ENCODE data around the gene PRKCE.

DNA sequence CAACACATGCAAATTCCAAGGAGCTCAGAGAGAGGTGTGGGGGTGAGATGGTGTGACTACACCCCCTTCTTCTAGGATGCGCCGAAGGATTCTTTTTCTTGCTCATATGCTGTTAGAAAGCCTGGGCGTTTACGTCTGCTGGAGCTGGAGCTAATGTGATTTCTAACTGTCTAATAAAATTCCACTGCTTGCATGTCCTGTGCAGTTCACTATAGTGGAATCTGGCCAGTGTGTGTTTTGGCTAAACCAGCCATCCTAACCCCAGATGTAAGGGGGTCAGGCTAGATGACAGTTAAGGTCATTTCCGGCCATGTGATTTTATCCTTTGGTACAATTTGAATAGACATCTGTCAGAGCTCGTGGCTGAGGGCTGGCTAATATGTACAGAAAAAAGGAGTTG is 194.1 kb downstream of the PRKCE start:
- TF ChIP-seq, protein P1, sequence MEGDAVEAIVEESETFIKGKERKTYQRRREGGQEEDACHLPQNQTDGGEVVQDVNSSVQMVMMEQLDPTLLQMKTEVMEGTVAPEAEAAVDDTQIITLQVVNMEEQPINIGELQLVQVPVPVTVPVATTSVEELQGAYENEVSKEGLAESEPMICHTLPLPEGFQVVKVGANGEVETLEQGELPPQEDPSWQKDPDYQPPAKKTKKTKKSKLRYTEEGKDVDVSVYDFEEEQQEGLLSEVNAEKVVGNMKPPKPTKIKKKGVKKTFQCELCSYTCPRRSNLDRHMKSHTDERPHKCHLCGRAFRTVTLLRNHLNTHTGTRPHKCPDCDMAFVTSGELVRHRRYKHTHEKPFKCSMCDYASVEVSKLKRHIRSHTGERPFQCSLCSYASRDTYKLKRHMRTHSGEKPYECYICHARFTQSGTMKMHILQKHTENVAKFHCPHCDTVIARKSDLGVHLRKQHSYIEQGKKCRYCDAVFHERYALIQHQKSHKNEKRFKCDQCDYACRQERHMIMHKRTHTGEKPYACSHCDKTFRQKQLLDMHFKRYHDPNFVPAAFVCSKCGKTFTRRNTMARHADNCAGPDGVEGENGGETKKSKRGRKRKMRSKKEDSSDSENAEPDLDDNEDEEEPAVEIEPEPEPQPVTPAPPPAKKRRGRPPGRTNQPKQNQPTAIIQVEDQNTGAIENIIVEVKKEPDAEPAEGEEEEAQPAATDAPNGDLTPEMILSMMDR (IDR thresholded peaks at IDR 0.05; ENCODE audit: poor library complexity) = no peak
- TF ChIP-seq EZH2phosphoT487 (IDR thresholded peaks at IDR 0.05; ENCODE audit: low read depth, severe bottlenecking, unreplicated experiment) = no peak
